Mesenchymal stem cell (in vitro differentiated cells and primary cell): ENCODE results near the gene KLHL29.
A peak's percentile ranks its signal among the peaks of the same experiment; 100 is the strongest.

ENCODE experiments used
- DNase-seq: peaks from one replicate; pipeline ENCODE4 v3.0.0-alpha.2; 2013
- H2AFZ ChIP-seq: one replicate; pipeline ENCODE4 v1.6.1; 2013; ENCODE audit warnings: low read depth, mild to moderate bottlenecking, control low read depth, inconsistent platforms, low read length, moderate library complexity
- H2AK5ac ChIP-seq: 2 replicates; pipeline ENCODE4 v1.6.1; 2013; ENCODE audit warnings: low read length, moderate library complexity, mild to moderate bottlenecking, inconsistent platforms; ENCODE audit not compliant: severe bottlenecking
- H2BK120ac ChIP-seq: one replicate; pipeline ENCODE4 v1.6.1; 2013; ENCODE audit warnings: low read depth, mild to moderate bottlenecking, inconsistent platforms, low read length, moderate library complexity
- H2BK12ac ChIP-seq, 2 experiments: one replicate each; pipeline ENCODE4 v1.6.1; 2013; ENCODE audit warnings: inconsistent platforms in 2 of 2, low read length in 2 of 2, mild to moderate bottlenecking in 2 of 2, moderate library complexity in 2 of 2, control low read depth in 1 of 2
- H2BK15ac ChIP-seq: one replicate; pipeline ENCODE4 v1.6.1; 2013; ENCODE audit warnings: mild to moderate bottlenecking, low read depth, inconsistent platforms; ENCODE audit not compliant: poor library complexity, severe bottlenecking
- H2BK5ac ChIP-seq: 2 replicates; pipeline ENCODE4 v1.6.1; 2013; ENCODE audit warnings: low read depth, mild to moderate bottlenecking, low read length, control low read depth, inconsistent platforms; ENCODE audit not compliant: poor library complexity, severe bottlenecking
- H3K14ac ChIP-seq, 2 experiments: one replicate each; pipeline ENCODE4 v1.6.1; 2013; ENCODE audit warnings: inconsistent platforms in 2 of 2, low read length in 2 of 2, control low read depth in 1 of 2, mild to moderate bottlenecking in 1 of 2, moderate library complexity in 1 of 2
- H3K18ac ChIP-seq, 2 experiments: one replicate each; pipeline ENCODE4 v1.6.1; 2013; ENCODE audit warnings: inconsistent platforms in 2 of 2, low read length in 2 of 2, control low read depth in 1 of 2, low read depth in 1 of 2, mild to moderate bottlenecking in 1 of 2
- H3K23ac ChIP-seq, 2 experiments: one replicate each; pipeline ENCODE4 v1.6.1; 2013; ENCODE audit warnings: inconsistent platforms in 2 of 2, low read length in 2 of 2, mild to moderate bottlenecking in 2 of 2, moderate library complexity in 2 of 2, control low read depth in 1 of 2
- H3K27ac ChIP-seq: 2 replicates; pipeline ENCODE4 v1.5.1; 2013; ENCODE audit warnings: mild to moderate bottlenecking, moderate library complexity, low read length, control low read depth, inconsistent platforms; ENCODE audit not compliant: poor library complexity, severe bottlenecking
- H3K27me3 ChIP-seq, 2 experiments: 2 replicates each; pipeline versions ENCODE4 v1.6.1 to v1.7.0; 2013; ENCODE audit warnings: low read length in 2 of 2, mild to moderate bottlenecking in 2 of 2, moderate library complexity in 2 of 2, control low read depth in 1 of 2, inconsistent platforms in 1 of 2; ENCODE audit not compliant: control insufficient read depth in 1 of 2, insufficient read depth in 1 of 2
- H3K36me3 ChIP-seq, 2 experiments: 2 replicates each; pipeline versions ENCODE4 v1.6.1 to v1.7.0; 2013; ENCODE audit warnings: low read length in 2 of 2, control low read depth in 1 of 2, inconsistent platforms in 1 of 2, low read depth in 1 of 2, mild to moderate bottlenecking in 1 of 2; ENCODE audit not compliant: insufficient read depth in 2 of 2, control insufficient read depth in 1 of 2
- H3K4ac ChIP-seq, 2 experiments: one replicate each; pipeline ENCODE4 v1.6.1; 2013; ENCODE audit warnings: inconsistent platforms in 2 of 2, low read length in 2 of 2, mild to moderate bottlenecking in 2 of 2, moderate library complexity in 2 of 2, control low read depth in 1 of 2, low read depth in 1 of 2
- H3K4me1 ChIP-seq: 2 replicates; pipeline ENCODE4 v1.6.1; 2013; ENCODE audit warnings: low read depth, low read length, control low read depth; ENCODE audit not compliant: control insufficient read depth, insufficient read depth
- H3K4me2 ChIP-seq: 2 replicates; pipeline ENCODE4 v1.6.1; 2013; ENCODE audit warnings: low read length, mild to moderate bottlenecking, inconsistent platforms; ENCODE audit not compliant: poor library complexity, severe bottlenecking
- H3K4me3 ChIP-seq, 2 experiments: 2 replicates each; pipeline versions ENCODE4 v1.5.1 to v1.7.0; 2013; ENCODE audit warnings: low read length in 2 of 2, mild to moderate bottlenecking in 2 of 2, control low read depth in 1 of 2, low read depth in 1 of 2; ENCODE audit not compliant: insufficient read depth in 1 of 2
- H3K79me1 ChIP-seq: replicated peaks from 2 replicates; pipeline ENCODE4 v1.6.1; 2013; ENCODE audit warnings: mild to moderate bottlenecking, control low read depth, low read length, inconsistent platforms; ENCODE audit not compliant: poor library complexity, severe bottlenecking
- H3K9ac ChIP-seq: 2 replicates; pipeline ENCODE4 v1.7.0; 2013; ENCODE audit warnings: mild to moderate bottlenecking, low read length, moderate library complexity
- H3K9me3 ChIP-seq: 2 replicates; pipeline ENCODE4 v1.7.0; 2013; ENCODE audit warnings: mild to moderate bottlenecking, low read length; ENCODE audit not compliant: control insufficient read depth
- H4K8ac ChIP-seq: one replicate; pipeline ENCODE4 v1.6.1; 2013; ENCODE audit warnings: inconsistent platforms, mild to moderate bottlenecking, low read length, moderate library complexity
- H4K91ac ChIP-seq: one replicate; pipeline ENCODE4 v1.6.1; 2013; ENCODE audit warnings: mild to moderate bottlenecking, low read length, inconsistent platforms
- WGBS: methylation state at CpG from one replicate; pipeline ENCODE4 v1.1.7; 2013; ENCODE audit warnings: mixed read lengths; 5-methylcytosine and 5-hydroxymethylcytosine counted together

KLHL29 gene

GRCh38 chr2:23745068-23745725 is 360.2 kb downstream of the KLHL29 start:
- H3K4me1 ChIP-seq: no peaks in the 10 kb centered on the region
- H3K4ac ChIP-seq: no peak overlapping the region
- H3K9me3 ChIP-seq: no peaks in the 10 kb centered on the region
- H3K36me3 ChIP-seq: peaks cover 0 to 4% of the 10 kb centered on the region in 2 experiments
- no peak overlapping the region for H3K27ac ChIP-seq
- H3K14ac ChIP-seq: no peak overlapping the region
- no peak overlapping the region for H4K91ac ChIP-seq
- no peak for DNase-seq
- no peak overlapping the region for H3K9ac ChIP-seq
- H2BK120ac ChIP-seq: no peak overlapping the region
- H3K79me1 ChIP-seq: no peaks in the 10 kb centered on the region
- H3K23ac ChIP-seq: no peak overlapping the region
- no peak overlapping the region for H4K8ac ChIP-seq
- no peak overlapping the region for H2BK12ac ChIP-seq
- no peak overlapping the region for H2AFZ ChIP-seq
- no peak overlapping the region for H2BK15ac ChIP-seq
- H3K4me2 ChIP-seq: no peak overlapping the region
- WGBS: 90% methylated on average over 8 of the region's 8 CpGs
- H3K18ac ChIP-seq: no peak overlapping the region
- H2BK5ac ChIP-seq: no peak overlapping the region
- H3K4me3 ChIP-seq: no peak overlapping the region
- no peak overlapping the region for H2AK5ac ChIP-seq
- H3K27me3 ChIP-seq: no peaks in the 10 kb centered on the region

- Histone ChIP-seq H3K9me3 (no peaks in the 10 kb centered on the region), H3K4me1 (no peaks in the 10 kb centered on the region), H3K4me2 (no peak overlapping the region), H2AK5ac (no peak overlapping the region), H3K18ac (no peak overlapping the region), H4K8ac (no peak overlapping the region), H3K36me3 (peaks cover 0 to 9% of the 10 kb centered on the region in 2 experiments), H2BK5ac (no peak overlapping the region), H3K4me3 (no peak overlapping the region), H3K4ac (no peak overlapping the region), H2BK15ac (no peak overlapping the region), H3K14ac (no peak overlapping the region), H2BK120ac (no peak overlapping the region), H3K9ac (no peak overlapping the region), H2AFZ (no peak overlapping the region), H3K23ac (no peak overlapping the region), H4K91ac (no peak overlapping the region), H3K27ac (no peak overlapping the region), H3K79me1 (no peaks in the 10 kb centered on the region), H2BK12ac (no peak overlapping the region), H3K27me3 (no peaks in the 10 kb centered on the region)
- peak; percentile 44 for DNase-seq
These were observed 360.7 kb downstream of the KLHL29 start for GRCh38 chr2:23745726-23746105.

- Histone ChIP-seq H4K8ac (no peak overlapping the region), H3K36me3 (peaks cover 0 to 15% of the 10 kb centered on the region in 2 experiments), H2BK5ac (no peak overlapping the region), H3K4ac (no peak overlapping the region), H3K14ac (no peak overlapping the region), H3K27me3 (no peaks in the 10 kb centered on the region), H2AFZ (no peak overlapping the region), H3K4me1 (no peaks in the 10 kb centered on the region), H3K23ac (no peak overlapping the region), H2AK5ac (no peak overlapping the region), H3K27ac (no peak overlapping the region), H3K79me1 (no peaks in the 10 kb centered on the region), H4K91ac (no peak overlapping the region), H3K9ac (no peak overlapping the region), H3K4me2 (no peak overlapping the region), H3K9me3 (no peaks in the 10 kb centered on the region), H3K4me3 (no peak overlapping the region), H2BK12ac (no peak overlapping the region), H2BK15ac (no peak overlapping the region), H2BK120ac (no peak overlapping the region), H3K18ac (no peak overlapping the region)
- no peak for DNase-seq
- WGBS: 100% methylated on average over 1 of the region's 2 CpGs
These were observed 361.3 kb downstream of the KLHL29 start for GRCh38 chr2:23746141-23746863.

- H3K4ac ChIP-seq: no peak overlapping the region
- no peak overlapping the region for H2BK120ac ChIP-seq
- no peak overlapping the region for H2BK12ac ChIP-seq
- H3K23ac ChIP-seq: no peak overlapping the region
- no peak overlapping the region for H4K8ac ChIP-seq
- no peak for DNase-seq
- H3K36me3 ChIP-seq: peaks cover 0 to 48% of the 10 kb centered on the region in 2 experiments
- H3K27me3 ChIP-seq: no peaks in the 10 kb centered on the region
- H3K9me3 ChIP-seq: no peaks in the 10 kb centered on the region
- H3K14ac ChIP-seq: no peak overlapping the region
- no peak overlapping the region for H2BK15ac ChIP-seq
- H3K4me3 ChIP-seq: no peak overlapping the region
- H3K4me2 ChIP-seq: no peak overlapping the region
- 100% methylated on average over 1 of the region's 2 CpGs for WGBS
- no peaks in the 10 kb centered on the region for H3K4me1 ChIP-seq
- no peak overlapping the region for H2AFZ ChIP-seq
- H2AK5ac ChIP-seq: no peak overlapping the region
- no peak overlapping the region for H3K18ac ChIP-seq
- H4K91ac ChIP-seq: no peak overlapping the region
- no peak overlapping the region for H3K27ac ChIP-seq
- H3K79me1 ChIP-seq: no peaks in the 10 kb centered on the region
- H2BK5ac ChIP-seq: no peak overlapping the region
- H3K9ac ChIP-seq: no peak overlapping the region
These were observed 366.8 kb downstream of the KLHL29 start for GRCh38 chr2:23751747-23752265.
